ENCODE data around the gene PECR. TPM values are rescaled to one million over a fixed set of nuclear protein-coding genes. Genes with fewer than 3 reads are reported as not detected.

The PECR gene
- total and polyA plus RNA-seq, 3 donors from 2014 or later: 3.0 to 4.0 (median 3.0) TPM

GRCh38 chr2:216029416-216030129, 52.0 kb downstream of the PECR start:
- Histone ChIP-seq H3K9me3 (no peaks in the 10 kb centered on the region), H3K27ac (no peak overlapping the region), H3K27me3 (no peaks in the 10 kb centered on the region), H3K4me1 (no peaks in the 10 kb centered on the region), H3K36me3 (ENCODE audit: low read depth, missing control alignments) (no peaks in the 10 kb centered on the region), H3K4me3 (no peak overlapping the region)
- TF ChIP-seq POLR2A (IDR thresholded peaks at IDR 0.05) (no peak), CTCF (IDR thresholded peaks at IDR 0.05) (no peak)
- no peak for DNase-seq
- WGBS, 2 donors: 92 to 96% methylated on average over 7 of the region's 7 CpGs
- intact Hi-C loops (cut with DNase I; ENCODE audit: low total_unique reads): no loop called here

- TF ChIP-seq POLR2A (IDR thresholded peaks at IDR 0.05) (no peak), CTCF (IDR thresholded peaks at IDR 0.05) (no peak)
- H3K4me1 ChIP-seq: no peaks in the 10 kb centered on the region
- H3K9me3 ChIP-seq: no peaks in the 10 kb centered on the region
- no peaks in the 10 kb centered on the region for H3K27me3 ChIP-seq
- 84 to 95% methylated on average over 7 of the region's 7 CpGs for WGBS, 2 donors
- H3K4me3 ChIP-seq: no peak overlapping the region
- DNase-seq: no peak
- intact Hi-C loops (cut with DNase I; ENCODE audit: low total_unique reads): no loop called here
- no peaks in the 10 kb centered on the region for H3K36me3 ChIP-seq (ENCODE audit: low read depth, missing control alignments)
- no peak overlapping the region for H3K27ac ChIP-seq
Observed at GRCh38 chr2:216024779-216025336, 56.8 kb downstream of the PECR start.

GRCh38 chr2:216023055-216023648, 58.5 kb downstream of the PECR start:
- DNase-seq: peak; percentile 61

GRCh38 chr2:216021768-216022565, 59.6 kb downstream of the PECR start:
- intact Hi-C loops (cut with DNase I; ENCODE audit: low total_unique reads): no loop called here
- Histone ChIP-seq H3K4me3 (no peak overlapping the region), H3K27me3 (no peaks in the 10 kb centered on the region), H3K9me3 (no peaks in the 10 kb centered on the region), H3K36me3 (ENCODE audit: low read depth, missing control alignments) (no peaks in the 10 kb centered on the region), H3K27ac (no peak overlapping the region), H3K4me1 (no peaks in the 10 kb centered on the region)
- WGBS, 2 donors: 86 to 92% methylated on average over 7 of the region's 7 CpGs
- TF ChIP-seq POLR2A (IDR thresholded peaks at IDR 0.05) (no peak), CTCF (IDR thresholded peaks at IDR 0.05) (no peak)
- no peak for DNase-seq

More at GRCh38 chr2:216023055-216023648, 58.5 kb downstream of the PECR start:
- Histone ChIP-seq H3K27me3 (no peaks in the 10 kb centered on the region), H3K36me3 (ENCODE audit: low read depth, missing control alignments) (no peaks in the 10 kb centered on the region), H3K4me1 (no peaks in the 10 kb centered on the region), H3K4me3 (no peak overlapping the region), H3K27ac (no peak overlapping the region), H3K9me3 (no peaks in the 10 kb centered on the region)
- intact Hi-C loops (cut with DNase I; ENCODE audit: low total_unique reads): no loop called here
- WGBS, 2 donors: 47 to 63% methylated on average over 3 of the region's 3 CpGs
- TF ChIP-seq CTCF (IDR thresholded peaks at IDR 0.05) (peak in 2 of 3 experiments; percentile 46 to 61), POLR2A (IDR thresholded peaks at IDR 0.05) (no peak)
